HepG2 (cell line): ENCODE measurements around the gene PUS3. TPM values are rescaled to one million over a fixed set of nuclear protein-coding genes. Genes with fewer than 3 reads are reported as not detected.

Experiments used
- ARID3A ChIP-seq: IDR thresholded peaks from 2 replicates; pipeline ENCODE4 v1.6.1; 2012; ENCODE audit warnings: low read depth, low read length, improper control_type of control experiment
- DRAP1 ChIP-seq: IDR thresholded peaks from 2 replicates; pipeline ENCODE4 v1.6.1; 2016; ENCODE audit warnings: missing genetic modification reagents, missing compliant biosample characterization
- GABPA ChIP-seq, 2 experiments: IDR thresholded peaks; 2 replicates each; pipeline ENCODE4 v1.6.1; 2011 to 2016; ENCODE audit warnings: low read depth in 2 of 2, low read length in 1 of 2, missing biosample characterization in 1 of 2, missing genetic modification characterization in 1 of 2
- KDM4B ChIP-seq: sonication (generic); formaldehyde crosslinking; IDR thresholded peaks from 2 replicates; pipeline ENCODE4 v1.4.0; 2020; ENCODE audit warnings: missing genetic modification reagents
- LCORL ChIP-seq, 2 experiments: fragments of 450-650 bp in 1 of 2; sonication (generic) in 1 of 2; formaldehyde crosslinking in 1 of 2; IDR thresholded peaks; 2 replicates each; pipeline versions ENCODE4 v1.5.0 to v1.6.1; 2017 to 2020; ENCODE audit warnings: antibody characterized with exemption in 1 of 2, missing genetic modification reagents in 1 of 2
- MAFF ChIP-seq: IDR thresholded peaks from 2 replicates; pipeline ENCODE4 v1.6.1; 2011; ENCODE audit warnings: low read depth, low read length, improper control_type of control experiment
- PHF21A ChIP-seq: sonication (generic); formaldehyde crosslinking; IDR thresholded peaks from 2 replicates; pipeline ENCODE4 v1.5.0; 2020; ENCODE audit warnings: mild to moderate bottlenecking, missing genetic modification reagents
- SAP130 ChIP-seq: IDR thresholded peaks from 2 replicates; pipeline ENCODE4 v1.6.1; 2016; ENCODE audit warnings: low read depth
- SKI ChIP-seq: fragments of 450-650 bp; IDR thresholded peaks from one replicate; pipeline ENCODE4 v1.6.1; 2018; ENCODE audit warnings: mild to moderate bottlenecking; ENCODE audit not compliant: partially characterized antibody
- SRF ChIP-seq: IDR thresholded peaks from 2 replicates; pipeline ENCODE4 v1.6.1; 2011; ENCODE audit warnings: mild to moderate bottlenecking, low read depth, low read length, moderate library complexity
- STAG1 ChIP-seq: sonication (generic); formaldehyde crosslinking; IDR thresholded peaks from 2 replicates; pipeline ENCODE4 v1.4.0; 2020; ENCODE audit warnings: missing genetic modification reagents
- STAT5B ChIP-seq: sonication (generic); formaldehyde crosslinking; IDR thresholded peaks from 2 replicates; pipeline ENCODE4 v1.4.0; 2020; ENCODE audit warnings: missing genetic modification reagents
- TBP ChIP-seq: sonication (generic); formaldehyde crosslinking; IDR thresholded peaks from 2 replicates; pipeline ENCODE4 v1.5.0; 2020; ENCODE audit warnings: missing genetic modification reagents
- ZBTB46 ChIP-seq: sonication (generic); formaldehyde crosslinking; IDR thresholded peaks from 2 replicates; pipeline ENCODE4 v1.4.0; 2020; ENCODE audit warnings: mild to moderate bottlenecking, missing genetic modification reagents, borderline replicate concordance
- ZKSCAN8 ChIP-seq: IDR thresholded peaks from 2 replicates; pipeline ENCODE4 v1.6.1; 2016; ENCODE audit warnings: borderline replicate concordance, missing genetic modification reagents, missing compliant biosample characterization
- ZNF572 ChIP-seq: sonication (generic); formaldehyde crosslinking; IDR thresholded peaks from 2 replicates; pipeline ENCODE4 v1.5.1; 2020; ENCODE audit warnings: mild to moderate bottlenecking, missing genetic modification reagents
- ZNF609 ChIP-seq: sonication (generic); formaldehyde crosslinking; IDR thresholded peaks from 2 replicates; pipeline ENCODE4 v1.4.0; 2020; ENCODE audit warnings: mild to moderate bottlenecking, missing genetic modification reagents, borderline replicate concordance
- ZNF7 ChIP-seq: IDR thresholded peaks from 2 replicates; pipeline ENCODE4 v1.6.1; 2016; ENCODE audit warnings: missing biosample characterization, missing genetic modification reagents
- ZNF792 ChIP-seq: IDR thresholded peaks from 2 replicates; pipeline ENCODE4 v1.6.1; 2016
- ZNF878 ChIP-seq: sonication (generic); formaldehyde crosslinking; IDR thresholded peaks from 2 replicates; pipeline ENCODE4 v1.8.1; 2023; ENCODE audit warnings: mild to moderate bottlenecking, missing genetic modification reagents, moderate library complexity
- ZSCAN21 ChIP-seq: sonication (generic); formaldehyde crosslinking; IDR thresholded peaks from 2 replicates; pipeline ENCODE4 v1.8.0; 2022; ENCODE audit warnings: mild to moderate bottlenecking, missing genetic modification reagents, moderate library complexity, borderline replicate concordance
- polyA plus RNA-seq, 8 experiments: library from polyadenylated mRNA; depleted of rRNA in 3 of 8; stranded (reverse) in 7 of 8; unstranded in 1 of 8; fragments of >200 nt; fragmentation: Illumina TruSeq in 4 of 8; extraction: Trizol in 4 of 8; gene quantifications; 2 replicates each; pipeline versions ENCODE4 v1.2.1 to v1.2.3, GENCODE V29; 2011 to 2016; ENCODE audit warnings: low read depth in 4 of 8, missing spikeins in 1 of 8, mixed read lengths in 1 of 8; ENCODE audit not compliant: insufficient read depth in 1 of 8
- total RNA-seq, 5 experiments: library from RNA; depleted of rRNA; stranded (reverse); fragments of >200 nt; fragmentation: Illumina TruSeq; extraction: Trizol; gene quantifications; 2 replicates each; pipeline ENCODE4 v1.2.3, GENCODE V29; 2016; ENCODE audit warnings: low read depth in 1 of 5

The PUS3 gene
- total and polyA plus RNA-seq, 2 of the 13 experiments (the other 11 are each of a cell fraction or from before 2014, with no cell fraction given) = 6.0 to 18.2 TPM

GRCh38 chr11:125923012-125923579 lies 20.1 kb upstream of the PUS3 start (continued):
- TF ChIP-seq ZBTB46 (no peak), ZNF609 (no peak), TBP (CRISPR knock-in tag) (no peak), ARID3A (0 out of 2 replicates have a peak, but pooled peaks have one; percentile 37), STAG1 (CRISPR knock-in tag) (peak; percentile 95), ZNF878 (CRISPR knock-in tag) (no peak), SKI (no peak), PHF21A (CRISPR knock-in tag) (0 out of 2 replicates have a peak, but pooled peaks have one; percentile 23), SAP130 (CRISPR knock-in tag) (no peak), STAT5B (CRISPR knock-in tag) (no peak), ZNF572 (CRISPR knock-in tag) (no peak), GABPA (IDR thresholded peaks at IDR 0.05; ENCODE audit: low read depth, low read length) (no peak), GABPA (CRISPR knock-in tag; IDR thresholded peaks at IDR 0.05; ENCODE audit: low read depth) (no peak), KDM4B (peak; percentile 29; the same call in 1 of the 2 replicates), ZNF792 (CRISPR knock-in tag) (0 out of 2 replicates have a peak, but pooled peaks have one; percentile 31), MAFF (no peak), ZNF7 (CRISPR knock-in tag) (no peak), LCORL (IDR thresholded peaks at IDR 0.05) (no peak), LCORL (CRISPR knock-in tag; IDR thresholded peaks at IDR 0.05) (no peak), SRF (0 out of 2 replicates have a peak, but pooled peaks have one; percentile 26), ZSCAN21 (no peak), ZKSCAN8 (no peak), DRAP1 (CRISPR knock-in tag) (no peak)
